HG03439 (cell line): Measurements from ENCODE around the gene PRSS37.
"Not testable (repeated sequence)": the region's sequence is repeated elsewhere in the genome, so short reads cannot be mapped to it uniquely, and the experiment has no call there.

ENCODE experiments used
- ATAC-seq: cut with Tn5 transposase; IDR thresholded peaks from one replicate; pipeline ENCODE4 v1.9.1; 2021; ENCODE audit warnings: mild to moderate bottlenecking, moderate library complexity; ENCODE audit not compliant: unreplicated experiment

Gene PRSS37, protein sequence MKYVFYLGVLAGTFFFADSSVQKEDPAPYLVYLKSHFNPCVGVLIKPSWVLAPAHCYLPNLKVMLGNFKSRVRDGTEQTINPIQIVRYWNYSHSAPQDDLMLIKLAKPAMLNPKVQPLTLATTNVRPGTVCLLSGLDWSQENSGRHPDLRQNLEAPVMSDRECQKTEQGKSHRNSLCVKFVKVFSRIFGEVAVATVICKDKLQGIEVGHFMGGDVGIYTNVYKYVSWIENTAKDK

GRCh38 chr7:141841385-141841784 is at the start of gene PRSS37:
TSS of gene PRSS37 (minus strand) at chr7:141841485. CDS start at chr7:141841049, 436 bp downstream.
- no peak for ATAC-seq

GRCh38 chr7:141889321-141889720 is 48.0 kb upstream of the PRSS37 start:
- no peak for ATAC-seq

DNA sequence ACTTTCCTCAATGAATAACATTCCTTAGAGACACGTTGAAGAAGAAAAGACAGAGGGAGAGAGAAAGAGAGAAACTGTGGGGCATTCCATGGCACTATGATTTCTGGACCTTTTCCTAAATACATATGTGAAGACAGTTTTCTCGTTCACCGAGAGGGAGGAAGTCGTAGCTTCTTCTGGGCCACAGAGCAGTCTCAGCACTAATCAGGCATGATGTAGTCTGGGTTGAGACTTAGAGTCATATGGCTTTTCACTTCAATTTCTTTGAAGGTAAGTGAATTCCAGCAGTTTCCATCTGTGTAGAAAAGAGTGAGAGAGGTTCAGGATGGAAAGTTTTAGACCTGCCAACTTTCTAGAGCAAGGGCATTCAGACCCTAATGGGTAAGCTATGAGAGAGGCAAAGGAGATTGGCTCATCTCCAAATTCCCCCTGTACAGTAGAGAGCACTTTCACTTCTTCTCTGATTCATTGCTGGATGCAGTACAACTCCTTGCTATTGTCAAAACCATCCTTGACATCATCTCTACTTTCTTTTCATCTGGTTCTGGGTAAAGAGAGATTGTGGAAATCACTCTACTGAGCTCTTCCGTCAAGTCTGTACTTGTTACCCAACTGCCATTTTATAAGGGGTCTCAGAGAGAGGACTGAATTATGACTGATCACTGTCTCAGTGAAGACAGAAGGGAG is 43.4 kb upstream of the PRSS37 start:
- ATAC-seq, result no peak

GRCh38 chr7:141880960-141881359 is 39.7 kb upstream of the PRSS37 start:
- no peak for ATAC-seq

GRCh38 chr7:141877365-141877764 is 36.1 kb upstream of the PRSS37 start:
- ATAC-seq, result no peak

- ATAC-seq, result no peak
Observed at GRCh38 chr7:141876371-141876770, 35.1 kb upstream of the PRSS37 start.

GRCh38 chr7:141875453-141875852 is 34.2 kb upstream of the PRSS37 start:
- no peak for ATAC-seq

GRCh38 chr7:141874787-141875186 is 33.5 kb upstream of the PRSS37 start:
- ATAC-seq, result no peak

- no peak for ATAC-seq
Observed at GRCh38 chr7:141872931-141873330, 31.6 kb upstream of the PRSS37 start.

DNA sequence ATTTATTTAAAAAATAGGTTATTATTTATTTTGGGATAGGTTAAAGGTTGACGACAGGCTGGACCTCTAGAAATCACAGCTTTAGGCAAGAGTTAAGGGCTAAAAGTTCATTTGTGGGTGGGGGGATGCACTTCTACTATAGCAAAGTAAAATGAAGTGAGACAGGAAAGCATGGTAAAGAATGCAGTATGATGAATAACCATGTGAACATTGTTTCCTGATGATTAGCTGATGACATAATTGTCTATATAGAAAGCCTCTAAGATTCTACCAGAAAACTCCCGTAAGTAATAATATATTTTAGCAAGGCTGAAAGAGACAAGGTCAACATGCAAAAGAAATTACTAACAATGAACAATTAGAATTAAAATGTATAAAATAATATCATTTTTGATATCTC is 25.7 kb upstream of the PRSS37 start:
- ATAC-seq, result no peak

GRCh38 chr7:141864765-141865447 is 23.6 kb upstream of the PRSS37 start:
- ATAC-seq, result no peak

GRCh38 chr7:141860207-141860606 is 18.9 kb upstream of the PRSS37 start:
- ATAC-seq, result no peak

DNA sequence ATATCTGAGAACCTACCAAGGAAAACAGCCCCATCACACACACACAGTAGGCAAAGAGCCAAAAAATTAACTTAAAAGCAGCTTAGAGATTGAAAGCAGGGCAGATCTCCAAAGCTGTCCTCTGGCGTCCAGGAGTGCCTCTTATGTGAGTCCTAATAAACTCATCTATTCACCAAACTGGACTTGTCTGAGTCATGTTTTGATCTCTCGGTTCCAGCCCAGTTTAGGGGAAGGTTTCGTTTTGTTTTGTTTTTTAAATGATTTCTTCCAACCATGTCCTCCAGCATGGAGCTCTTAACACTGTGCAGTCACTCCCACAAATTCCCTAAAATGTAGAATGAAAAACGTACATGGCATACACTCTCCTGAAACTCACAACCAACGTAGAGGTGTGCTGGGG is 6.7 kb upstream of the PRSS37 start:
- ATAC-seq, result no peak

DNA sequence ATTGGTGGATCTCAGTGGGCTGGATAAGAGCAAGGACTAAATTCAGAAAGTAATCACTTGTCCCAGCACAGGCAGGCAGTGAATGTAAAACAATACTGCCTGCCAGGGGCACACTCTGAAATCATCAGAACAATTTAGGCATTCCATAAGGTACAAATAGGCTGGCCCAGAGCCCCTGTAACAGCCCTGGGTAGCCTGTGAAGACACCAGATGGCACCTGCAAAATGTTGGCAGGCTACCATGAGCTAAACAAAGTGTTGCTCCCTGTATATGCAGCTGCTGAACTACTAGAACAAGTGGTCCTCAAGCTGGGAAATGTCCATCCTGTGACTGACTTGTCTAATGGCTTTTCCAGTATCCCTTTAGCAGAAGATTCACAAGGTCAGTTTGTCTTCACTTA is 3.0 kb upstream of the PRSS37 start:
- no peak for ATAC-seq

DNA sequence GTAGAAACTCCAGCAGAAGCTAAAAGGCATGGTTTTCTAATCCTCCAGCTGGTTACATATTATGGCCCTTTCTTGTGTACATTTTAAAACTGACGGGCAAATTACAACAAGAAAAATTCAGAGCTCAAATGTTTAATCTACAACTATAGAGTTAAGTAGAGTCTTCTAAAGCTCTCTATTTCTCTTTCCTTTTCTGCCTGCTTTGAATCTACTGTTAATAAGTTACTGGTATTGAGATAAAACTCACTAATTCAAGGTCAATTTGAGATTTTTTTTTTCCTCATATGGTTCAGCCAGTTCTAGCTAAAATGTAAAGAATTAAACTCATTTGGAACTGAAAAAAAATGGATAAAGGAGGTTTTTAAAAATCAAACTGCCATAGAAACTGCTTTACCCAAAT is 1.6 kb upstream of the PRSS37 start:
- ATAC-seq, result no peak

- ATAC-seq, result no peak
Observed at GRCh38 chr7:141840708-141841107, 577 bp downstream of the PRSS37 start.

DNA sequence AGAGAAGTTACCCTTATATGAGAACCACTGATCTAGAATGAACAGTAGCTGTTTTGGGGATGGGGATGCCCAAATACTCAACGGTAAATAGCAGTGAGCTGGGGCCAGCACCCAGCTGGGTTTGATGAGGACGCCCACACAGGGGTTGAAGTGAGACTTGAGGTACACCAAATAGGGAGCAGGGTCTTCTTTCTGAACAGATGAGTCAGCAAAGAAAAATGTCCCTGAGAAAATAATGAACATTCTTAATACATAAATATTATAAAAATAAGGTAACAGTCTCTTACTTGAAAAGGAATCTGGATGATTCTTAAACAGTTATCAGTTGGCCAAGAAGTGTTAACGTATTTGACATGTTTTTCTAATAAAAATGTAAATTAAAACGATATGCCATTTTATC is 2.0 kb downstream of the PRSS37 start:
- no peak for ATAC-seq

DNA sequence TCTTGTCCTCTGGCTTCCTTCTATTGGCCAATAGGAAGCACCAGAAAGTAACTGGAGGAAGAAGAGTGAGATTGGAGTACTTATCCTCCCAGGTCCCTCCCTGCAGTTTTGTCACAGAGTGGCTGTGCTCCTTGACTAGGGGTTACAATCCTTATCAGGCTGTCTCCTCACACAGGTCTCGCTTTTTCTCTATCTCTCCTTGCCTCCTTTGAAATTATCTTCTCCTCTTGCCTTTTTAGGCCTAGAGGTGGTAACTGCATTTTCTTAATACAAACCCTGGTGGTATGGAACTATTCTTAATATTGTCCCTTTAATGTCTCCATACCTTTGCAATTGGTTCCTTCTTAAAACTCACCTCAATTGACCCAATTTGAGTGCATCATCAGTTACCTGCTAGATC is 2.7 kb downstream of the PRSS37 start:
- no peak for ATAC-seq

DNA sequence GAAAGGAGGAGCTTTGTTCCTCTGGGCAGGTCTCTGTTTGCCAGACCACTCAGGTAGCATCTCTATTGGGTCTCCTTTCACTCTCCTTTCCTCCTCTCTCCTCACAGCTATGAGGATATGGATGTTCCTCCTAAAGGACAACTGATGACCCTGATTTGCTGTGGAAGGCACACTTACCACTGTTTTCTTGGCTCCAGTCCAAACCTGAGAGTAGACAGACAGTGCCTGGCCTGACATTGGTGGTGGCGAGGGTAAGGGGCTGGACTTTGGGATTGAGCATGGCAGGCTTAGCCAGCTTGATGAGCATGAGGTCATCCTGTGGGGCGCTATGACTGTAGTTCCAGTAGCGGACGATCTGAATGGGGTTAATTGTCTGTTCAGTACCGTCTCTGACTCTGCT is 3.6 kb downstream of the PRSS37 start:
- no peak for ATAC-seq

DNA sequence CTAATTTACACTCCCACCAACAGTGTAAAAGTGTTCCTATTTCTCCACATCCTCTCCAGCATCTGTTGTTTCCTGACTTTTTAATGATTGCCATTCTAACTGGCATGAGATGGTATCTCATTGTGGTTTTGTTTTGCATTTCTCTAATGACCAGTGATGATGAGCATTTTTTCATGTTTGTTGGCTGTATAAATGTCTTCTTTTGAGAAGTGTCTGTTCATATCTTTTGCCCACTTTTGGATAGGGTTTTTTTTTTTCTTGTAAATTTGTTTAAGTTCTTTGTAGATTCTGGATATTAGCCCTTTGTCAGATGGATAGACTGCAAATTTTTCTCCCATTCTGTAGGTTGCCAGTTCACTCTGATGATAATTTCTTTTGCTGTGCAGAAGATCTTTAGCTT is 18.9 kb downstream of the PRSS37 start:
- not testable (repeated sequence) for ATAC-seq

DNA sequence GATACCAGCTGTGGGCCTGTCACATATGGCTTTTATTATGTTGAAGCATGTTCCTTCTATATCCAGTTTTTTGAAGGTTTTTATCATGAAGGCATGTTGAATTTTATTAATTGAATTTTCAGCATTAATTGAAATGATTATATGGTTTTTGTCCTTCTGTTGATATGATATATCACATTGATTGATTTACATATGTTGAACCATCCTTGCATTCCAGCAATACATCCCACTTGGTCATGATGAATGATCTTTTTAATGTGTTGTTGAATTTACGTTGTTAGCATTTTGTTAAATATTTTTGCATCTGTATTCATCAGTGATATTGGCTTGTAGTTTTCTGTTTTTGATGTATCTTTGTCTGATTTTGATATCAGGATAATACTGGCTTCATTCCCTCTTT is 21.2 kb downstream of the PRSS37 start:
- ATAC-seq, result no peak

- no peak for ATAC-seq
Observed at GRCh38 chr7:141792526-141792925, 48.8 kb downstream of the PRSS37 start.
